ENCODE results near the gene C15orf40. TPM values are rescaled to one million over a fixed set of nuclear protein-coding genes. Genes with fewer than 3 reads are reported as not detected.
"Not testable (repeated sequence)": the region's sequence is repeated elsewhere in the genome, so short reads cannot be mapped to it uniquely, and the experiment has no call there.

Gene C15orf40
- polyA plus RNA-seq, 1 experiment, result 17.3 TPM

DNA sequence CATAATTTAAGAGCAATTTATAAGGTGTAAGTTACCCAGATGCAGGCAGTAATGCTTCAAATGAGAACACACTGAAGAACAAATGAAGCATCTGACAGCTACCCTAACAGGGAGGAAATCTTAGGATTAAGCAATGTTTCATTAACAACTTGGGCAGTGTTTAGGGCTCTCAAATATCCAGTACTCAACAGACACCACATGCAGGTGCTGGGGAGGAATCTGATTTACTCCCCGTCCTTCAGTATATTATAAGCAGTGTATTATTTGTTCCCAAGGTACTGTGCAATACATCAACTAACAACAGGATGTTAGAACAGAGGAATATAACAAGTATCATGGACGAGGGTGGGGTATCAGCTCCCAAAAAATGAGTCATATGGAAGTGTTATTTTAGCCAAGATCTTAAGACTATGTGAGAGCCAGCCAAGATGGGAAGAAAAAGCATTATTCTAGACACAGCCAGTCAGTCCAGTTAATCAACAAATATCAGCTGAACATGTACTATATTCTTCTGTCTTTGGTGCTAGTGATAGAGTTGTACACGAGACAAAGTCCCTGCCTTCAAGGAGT is 35.2 kb upstream of the C15orf40 start:
- Histone ChIP-seq H3K27ac (ENCODE audit: low read depth, low read length) (no peak overlapping the region), H3K9me3 (ENCODE audit: control insufficient read depth, insufficient read depth, low read length) (no peaks in the 10 kb centered on the region), H3K4me3 (ENCODE audit: low read depth, low read length) (no peak overlapping the region), H3K27me3 (ENCODE audit: control insufficient read depth, insufficient read depth, low read length) (no peaks in the 10 kb centered on the region)
- POLR2A ChIA-PET, result no interaction called here
- TF ChIP-seq CTCF (IDR thresholded peaks at IDR 0.05; ENCODE audit: low read depth, low read length), result no peak
- CTCF ChIA-PET, result interaction anchor here (0.6 kb wide), 1 partner anchor 233 kb away, joined by 3 read pairs; no protein-coding TSS in a partner anchor
- DNase-seq (ENCODE audit: low read depth, low spot score), result no peak

DNA sequence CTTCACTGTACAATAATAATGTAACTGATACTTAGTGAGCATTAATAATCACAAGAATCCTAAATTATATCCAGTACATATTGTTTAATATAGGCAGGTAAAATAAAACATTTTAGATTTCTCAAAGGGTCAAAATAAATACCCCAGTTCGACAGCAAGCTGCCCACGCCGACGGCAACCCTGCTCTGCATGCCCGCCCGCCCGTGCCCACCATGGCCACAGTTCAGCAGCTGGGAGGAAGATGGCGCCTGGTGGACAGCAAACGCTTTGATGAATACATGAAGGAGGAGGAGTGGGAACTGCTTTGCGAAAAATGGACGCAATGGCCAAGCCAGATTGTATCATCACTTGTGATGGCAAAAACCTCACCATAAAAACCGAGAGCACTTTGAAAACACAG is 32.7 kb upstream of the C15orf40 start:
- POLR2A ChIA-PET, result no interaction called here
- H3K27me3 ChIP-seq (ENCODE audit: control insufficient read depth, insufficient read depth, low read length), result no peaks in the 10 kb centered on the region

DNA sequence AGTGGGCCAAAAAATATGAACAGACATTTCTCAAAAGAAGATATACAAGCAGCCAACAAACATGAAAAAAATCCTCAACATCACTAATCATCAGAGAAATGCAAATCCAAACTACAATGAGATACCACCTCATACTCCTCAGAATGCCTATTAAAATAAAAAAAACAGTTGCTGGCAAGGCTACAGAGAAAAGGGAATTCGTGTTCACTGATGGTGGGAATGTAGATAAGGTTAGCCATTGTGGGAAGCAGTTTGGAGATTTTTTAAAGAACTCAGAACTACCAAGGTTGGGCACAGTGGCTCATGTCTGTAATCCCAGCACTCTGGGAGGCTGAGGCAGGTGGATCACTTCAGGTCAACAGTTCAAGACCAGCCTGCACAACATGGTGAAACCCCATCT is 27.8 kb upstream of the C15orf40 start:
- no peak for DNase-seq (ENCODE audit: low read depth, low spot score)
- ChIA-PET POLR2A (no interaction called here), CTCF (no interaction called here)

More for the DNA sequence above, 32.7 kb upstream of the C15orf40 start:
- no peak for DNase-seq (ENCODE audit: low read depth, low spot score)
- CTCF ChIA-PET, result interaction anchor here (0.7 to 1.3 kb wide), 3 partner anchors 9 to 57 kb away, joined by 3 to 4 read pairs (median 3); partner anchors contain the start of gene C15orf40
- H3K27ac ChIP-seq (ENCODE audit: low read depth, low read length), result no peak overlapping the region
- no peaks in the 10 kb centered on the region for H3K9me3 ChIP-seq (ENCODE audit: control insufficient read depth, insufficient read depth, low read length)
- no peak for TF ChIP-seq CTCF (IDR thresholded peaks at IDR 0.05; ENCODE audit: low read depth, low read length)
- no peak overlapping the region for H3K4me3 ChIP-seq (ENCODE audit: low read depth, low read length)

GRCh38 chr15:83036253-83036652 is 24.8 kb upstream of the C15orf40 start:
- POLR2A ChIA-PET, result no interaction called here
- no peak for DNase-seq (ENCODE audit: low read depth, low spot score)
- CTCF ChIA-PET, result interaction anchor here (0.6 kb wide), 1 partner anchor 25 kb away, joined by 7 read pairs; the partner anchor contains the start of gene C15orf40
- Histone ChIP-seq H3K27me3 (ENCODE audit: control insufficient read depth, insufficient read depth, low read length) (no peaks in the 10 kb centered on the region), H3K27ac (ENCODE audit: low read depth, low read length) (no peak overlapping the region), H3K9me3 (ENCODE audit: control insufficient read depth, insufficient read depth, low read length) (no peaks in the 10 kb centered on the region), H3K4me3 (ENCODE audit: low read depth, low read length) (no peak overlapping the region)
- no peak for TF ChIP-seq CTCF (IDR thresholded peaks at IDR 0.05; ENCODE audit: low read depth, low read length)

More for the DNA sequence above, 27.8 kb upstream of the C15orf40 start:
- H3K27me3 ChIP-seq (ENCODE audit: control insufficient read depth, insufficient read depth, low read length), result no peaks in the 10 kb centered on the region
- no peaks in the 10 kb centered on the region for H3K9me3 ChIP-seq (ENCODE audit: control insufficient read depth, insufficient read depth, low read length)
- TF ChIP-seq CTCF (IDR thresholded peaks at IDR 0.05; ENCODE audit: low read depth, low read length), result no peak
- H3K27ac ChIP-seq (ENCODE audit: low read depth, low read length), result no peak overlapping the region
- no peak overlapping the region for H3K4me3 ChIP-seq (ENCODE audit: low read depth, low read length)

- H3K4me3 ChIP-seq (ENCODE audit: low read depth, low read length); DNase-seq (ENCODE audit: low read depth, low spot score); POLR2A ChIA-PET; H3K27me3 ChIP-seq (ENCODE audit: control insufficient read depth, insufficient read depth, low read length); H3K27ac ChIP-seq (ENCODE audit: low read depth, low read length); H3K9me3 ChIP-seq (ENCODE audit: control insufficient read depth, insufficient read depth, low read length): not testable (repeated sequence)
- CTCF ChIA-PET, result interaction anchor here (1.0 kb wide), 1 partner anchor 20 kb away, joined by 3 read pairs; no protein-coding TSS in a partner anchor
Measured at GRCh38 chr15:83031234-83031633, 19.8 kb upstream of the C15orf40 start.
